Right lobe of liver (tissue), 4 donors: Measurements from ENCODE around the gene SRPK3.
"Not testable (repeated sequence)": the region's sequence is repeated elsewhere in the genome, so short reads cannot be mapped to it uniquely, and the experiment has no call there.

Experiments
- CTCF ChIP-seq, 4 donors: fragments of 200-600 bp in 3 of 4; fragments of 450-650 bp in 1 of 4; IDR thresholded peaks; one replicate each; pipeline versions ENCODE4 v1.5.1 to v1.8.0; 2016 to 2022; ENCODE audit warnings: antibody characterized with exemption in 4 of 4, mild to moderate bottlenecking in 2 of 4
- POLR2A ChIP-seq: fragments of 450-650 bp; IDR thresholded peaks from one replicate; pipeline ENCODE4 v1.6.1; 2017; ENCODE audit warnings: antibody characterized with exemption, mild to moderate bottlenecking
- donor health status: DM: no; HTN: no; CAD: no.
- donor health status: DM: no; HTN: no; CAD: no.
- donor health status: DM: no; HTN: yes; CAD: no.

DNA sequence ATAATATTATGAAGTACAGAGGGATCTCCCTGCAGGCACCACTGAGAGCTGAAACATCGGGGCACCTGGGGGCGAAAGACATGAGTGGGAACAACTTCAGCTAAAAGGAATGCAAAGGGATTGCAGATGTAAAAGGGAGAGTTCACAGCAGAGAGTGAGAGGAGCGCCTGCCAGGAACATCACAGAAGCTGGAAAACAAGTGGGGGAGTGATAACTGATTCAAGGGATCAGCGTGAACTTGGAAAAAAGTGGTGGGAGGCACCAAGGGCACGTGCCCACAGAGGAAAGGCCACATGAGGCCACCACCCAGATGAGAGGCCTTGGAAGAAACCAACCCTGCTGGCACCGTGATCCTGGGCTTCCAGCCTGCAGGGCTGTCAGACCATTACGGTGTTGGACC, 31.8 kb upstream of the SRPK3 start:
- not testable (repeated sequence) for TF ChIP-seq CTCF (IDR thresholded peaks at IDR 0.05); POLR2A
